H1 (cell line): Measurements from ENCODE around the gene IL1RAP. TPM values are rescaled to one million over a fixed set of nuclear protein-coding genes. Genes with fewer than 3 reads are reported as not detected.

ENCODE experiments used
- CTCF ChIA-PET: fragments of 300-600 bp; sonication (Branson Sonifier 250); formaldehyde crosslinking; loops from one replicate; lab custom pipeline; 2021; ENCODE audit not compliant: partially characterized antibody; lab: Charles Lee
- POLR2A ChIA-PET: fragments of 300-600 bp; sonication (Branson Sonifier 250); formaldehyde crosslinking; loops from one replicate; lab custom pipeline; 2021; ENCODE audit warnings: inconsistent platforms; ENCODE audit not compliant: partially characterized antibody; lab: Charles Lee
- DNase-seq, 2 experiments: peaks; one replicate each; pipeline versions ENCODE4 v3.0.0 to v3.0.0-alpha.2; 2010 to 2022; ENCODE audit warnings: low spot score in 2 of 2, low read depth in 1 of 2, mixed read lengths in 1 of 2
- FAIRE-seq: peaks from 2 replicates; lab custom pipeline; 2011; peaks lifted over from hg19 to GRCh38; lab: Jason Lieb, UNC
- H2AFZ ChIP-seq: 2 replicates; pipeline ENCODE4 v1.8.1; 2012; ENCODE audit warnings: low read length, inconsistent platforms
- H2AK5ac ChIP-seq: 2 replicates; pipeline ENCODE4 v1.6.1; 2013; ENCODE audit warnings: low read depth, low read length
- H2BK120ac ChIP-seq: replicated peaks from 2 replicates; pipeline ENCODE3; 2013; ENCODE audit warnings: low read depth, low read length, inconsistent platforms
- H2BK12ac ChIP-seq: 2 replicates; pipeline ENCODE4 v1.6.1; 2013; ENCODE audit warnings: low read depth, low read length
- H2BK15ac ChIP-seq: 2 replicates; pipeline ENCODE4 v1.6.1; 2013; ENCODE audit warnings: low read length
- H2BK20ac ChIP-seq: 2 replicates; pipeline ENCODE4 v1.6.1; 2013; ENCODE audit warnings: low read length
- H2BK5ac ChIP-seq: 2 replicates; pipeline ENCODE4 v1.6.1; 2013; ENCODE audit warnings: low read depth, low read length
- H3K14ac ChIP-seq: 2 replicates; pipeline ENCODE4 v1.6.1; 2013; ENCODE audit warnings: inconsistent platforms; ENCODE audit not compliant: insufficient read length
- H3K18ac ChIP-seq: 2 replicates; pipeline ENCODE4 v1.6.1; 2013; ENCODE audit warnings: low read length; ENCODE audit errors: extremely low read depth
- H3K23ac ChIP-seq: 2 replicates; pipeline ENCODE4 v1.6.1; 2013; ENCODE audit warnings: inconsistent platforms; ENCODE audit not compliant: insufficient read length
- H3K23me2 ChIP-seq: 2 replicates; pipeline ENCODE4 v1.6.1; 2013; ENCODE audit warnings: low read depth, low read length
- H3K27ac ChIP-seq: 2 replicates; pipeline ENCODE4 v1.6.1; 2011; ENCODE audit warnings: low read depth, low read length, inconsistent platforms
- H3K27me3 ChIP-seq, 4 experiments: replicated peaks in 1 of 4; 1 replicate in 1 of 4; 2 replicates in 3 of 4; pipeline versions ENCODE4 v1.6.1 to v1.8.1; 2011 to 2013; ENCODE audit warnings: low read length in 3 of 4, mild to moderate bottlenecking in 3 of 4, inconsistent platforms in 2 of 4, mixed read lengths in 2 of 4, moderate library complexity in 1 of 4; ENCODE audit not compliant: control insufficient read depth in 3 of 4, insufficient read depth in 3 of 4; ENCODE audit errors: extremely low read depth in 1 of 4
- H3K36me3 ChIP-seq, 4 experiments: 2 replicates each; pipeline versions ENCODE4 v1.6.1 to v1.8.1; 2011 to 2013; ENCODE audit warnings: mild to moderate bottlenecking in 4 of 4, low read length in 3 of 4, moderate library complexity in 2 of 4, control low read depth in 1 of 4, inconsistent platforms in 1 of 4; ENCODE audit not compliant: insufficient read depth in 4 of 4, control insufficient read depth in 2 of 4
- H3K4ac ChIP-seq: replicated peaks from 2 replicates; pipeline ENCODE3; 2013; ENCODE audit warnings: low read length, low read depth, mixed read lengths, inconsistent platforms; ENCODE audit not compliant: insufficient read length
- H3K4me1 ChIP-seq, 4 experiments: replicated peaks in 1 of 4; 1 replicate in 1 of 4; 2 replicates in 3 of 4; pipeline versions ENCODE4 v1.6.1 to v1.8.1; 2011 to 2013; ENCODE audit warnings: low read length in 3 of 4, inconsistent platforms in 2 of 4, mixed read lengths in 1 of 4; ENCODE audit not compliant: insufficient read depth in 4 of 4, control insufficient read depth in 3 of 4
- H3K4me2 ChIP-seq, 2 experiments: 2 replicates each; pipeline versions ENCODE4 v1.6.1 to v1.8.1; 2011 to 2013; ENCODE audit warnings: low read depth in 2 of 2, low read length in 2 of 2, control low read depth in 1 of 2, inconsistent platforms in 1 of 2, mild to moderate bottlenecking in 1 of 2; ENCODE audit not compliant: insufficient read depth in 1 of 2
- H3K4me3 ChIP-seq, 4 experiments: fragments of 200-600, 300-600 bp in 1 of 4; sonication (generic), shearing (Covaris generic), sonication (Bioruptor Twin) in 1 of 4; 2 replicates each; pipeline versions ENCODE4 v1.5.1 to v1.8.1; 2011 to 2016; ENCODE audit warnings: low read length in 4 of 4, low read depth in 3 of 4, control low read depth in 2 of 4, inconsistent platforms in 2 of 4, mild to moderate bottlenecking in 2 of 4, mixed read lengths in 1 of 4, moderate library complexity in 1 of 4; ENCODE audit not compliant: insufficient read depth in 2 of 4; ENCODE audit errors: extremely low read depth in 1 of 4
- H3K56ac ChIP-seq: replicated peaks from 2 replicates; pipeline ENCODE3; 2013; ENCODE audit warnings: low read depth, mild to moderate bottlenecking, mixed read lengths, low read length, inconsistent platforms; ENCODE audit not compliant: insufficient read length
- H3K79me1 ChIP-seq: 2 replicates; pipeline ENCODE4 v1.6.1; 2013; ENCODE audit warnings: low read depth, low read length, control low read depth
- H3K79me2 ChIP-seq, 2 experiments: 2 replicates each; pipeline versions ENCODE4 v1.6.1 to v1.8.1; 2012 to 2013; ENCODE audit warnings: low read length in 2 of 2, mild to moderate bottlenecking in 2 of 2, inconsistent platforms in 1 of 2; ENCODE audit not compliant: insufficient read depth in 2 of 2, control insufficient read depth in 1 of 2
- H3K9ac ChIP-seq, 4 experiments: replicated peaks in 1 of 4; 1 replicate in 1 of 4; 2 replicates in 3 of 4; pipeline versions ENCODE4 v1.6.1 to v1.8.1; 2011 to 2013; ENCODE audit warnings: low read depth in 3 of 4, low read length in 3 of 4, control low read depth in 2 of 4, mild to moderate bottlenecking in 2 of 4, moderate library complexity in 2 of 4, inconsistent platforms in 1 of 4; ENCODE audit errors: extremely low read depth in 1 of 4
- H3K9me3 ChIP-seq, 2 experiments: 2 replicates each; pipeline versions ENCODE4 v1.6.1 to v1.8.1; 2012 to 2013; ENCODE audit warnings: mild to moderate bottlenecking in 2 of 2, moderate library complexity in 2 of 2, control low read depth in 1 of 2, inconsistent platforms in 1 of 2, low read depth in 1 of 2, low read length in 1 of 2, mixed read lengths in 1 of 2; ENCODE audit not compliant: insufficient read depth in 2 of 2
- H4K20me1 ChIP-seq, 2 experiments: replicated peaks in 1 of 2; 2 replicates each; pipeline versions ENCODE3 to v1.8.1; 2011 to 2013; ENCODE audit warnings: inconsistent platforms in 2 of 2, low read length in 2 of 2, mild to moderate bottlenecking in 1 of 2; ENCODE audit not compliant: insufficient read depth in 2 of 2, control insufficient read depth in 1 of 2
- H4K5ac ChIP-seq: 2 replicates; pipeline ENCODE4 v1.6.1; 2013; ENCODE audit warnings: low read length, low read depth, mixed read lengths, inconsistent platforms; ENCODE audit not compliant: insufficient read length
- H4K8ac ChIP-seq: 2 replicates; pipeline ENCODE4 v1.8.0; 2013; ENCODE audit warnings: mild to moderate bottlenecking, moderate library complexity, low read length, inconsistent platforms; ENCODE audit not compliant: insufficient read depth; ENCODE audit errors: extremely low read depth
- H4K91ac ChIP-seq: replicated peaks from 2 replicates; pipeline ENCODE3; 2013; ENCODE audit warnings: low read length, mixed read lengths, inconsistent platforms; ENCODE audit not compliant: insufficient read length
- CBX8 ChIP-seq: fragments of 300-800, 300-1000 bp; sonication (generic); IDR thresholded peaks from 2 replicates; pipeline ENCODE4 v1.7.1; 2016; ENCODE audit warnings: low read depth, low read length, borderline replicate concordance
- EP300 ChIP-seq, 2 experiments: IDR thresholded peaks; 1 replicate in 1 of 2; 2 replicates in 1 of 2; pipeline ENCODE4 v1.6.1; 2011 to 2012; ENCODE audit warnings: low read depth in 2 of 2, low read length in 2 of 2, mild to moderate bottlenecking in 2 of 2, borderline replicate concordance in 1 of 2, inconsistent platforms in 1 of 2, moderate library complexity in 1 of 2
- KDM1A ChIP-seq: fragments of 200-600, 300-600 bp; sonication (generic); IDR thresholded peaks from 2 replicates; pipeline ENCODE4 v1.7.1; 2016; ENCODE audit warnings: mild to moderate bottlenecking, low read length, borderline replicate concordance
- MAX ChIP-seq: IDR thresholded peaks from 2 replicates; pipeline ENCODE4 v1.6.1; 2012; ENCODE audit warnings: inconsistent platforms
- SIRT6 ChIP-seq: IDR thresholded peaks from one replicate; pipeline ENCODE4 v1.7.1; 2012; ENCODE audit warnings: low read length, inconsistent platforms
- SP2 ChIP-seq: IDR thresholded peaks from 2 replicates; pipeline ENCODE4 v1.6.1; 2012; ENCODE audit warnings: mild to moderate bottlenecking, low read length, inconsistent platforms
- USF2 ChIP-seq: IDR thresholded peaks from 2 replicates; pipeline ENCODE4 v1.6.1; 2011; ENCODE audit warnings: low read length, improper control_type of control experiment
- ZNF274 ChIP-seq: IDR thresholded peaks from 2 replicates; pipeline ENCODE4 v1.7.0; 2012; ENCODE audit warnings: low read length, borderline replicate concordance; ENCODE audit errors: extremely low read depth
- polyA plus RNA-seq, 7 experiments: library from polyadenylated mRNA; depleted of rRNA in 3 of 7; stranded (reverse) in 5 of 7; unstranded in 2 of 7; fragments of >200 nt in 5 of 7; fragments of 200-250 nt in 2 of 7; gene quantifications; 1 replicate in 5 of 7; 2 replicates in 1 of 7; 4 replicates in 1 of 7; pipeline versions ENCODE4 v1.2.1 to v1.2.3, GENCODE V29; 2011 to 2013; ENCODE audit warnings: missing spikeins in 2 of 7, mixed read lengths in 2 of 7
- total RNA-seq: library from RNA; stranded (reverse); fragmentation: NEBNext Ultra II Directional; extraction: Animal tissue kit (Norgen Biotek cat#: 25700); gene quantifications from 2 replicates; pipeline ENCODE4 v1.2.1, GENCODE V29; 2021

The IL1RAP gene
- total and polyA plus RNA-seq, 2 of the 8 experiments (the other 6 are each of a cell fraction or from before 2014, with no cell fraction given): 2.4 to 3.9 TPM

- Histone ChIP-seq H2BK20ac (no peak overlapping the region), H4K91ac (no peak overlapping the region), H2BK15ac (no peak overlapping the region), H3K4ac (no peak overlapping the region), H3K79me1 (no peaks in the 10 kb centered on the region), H4K5ac (no peak overlapping the region), H3K27ac (no peak overlapping the region), H3K79me2 (no peaks in the 10 kb centered on the region), H4K20me1 (no peaks in the 10 kb centered on the region), H4K8ac (no peak overlapping the region), H3K56ac (no peak overlapping the region), H2BK12ac (no peak overlapping the region), H3K23ac (no peak overlapping the region), H3K18ac (no peak overlapping the region), H3K4me1 (no peaks in the 10 kb centered on the region), H3K36me3 (no peaks in the 10 kb centered on the region), H2AFZ (no peak overlapping the region), H3K4me3 (no peak overlapping the region), H3K9me3 (no peaks in the 10 kb centered on the region), H2BK5ac (no peak overlapping the region), H2AK5ac (no peak overlapping the region), H3K27me3 (no peaks in the 10 kb centered on the region), H2BK120ac (no peak overlapping the region), H3K4me2 (no peak overlapping the region), H3K9ac (no peak overlapping the region), H3K23me2 (no peaks in the 10 kb centered on the region; the same call in 1 of the 2 replicates), H3K14ac (no peak overlapping the region)
- CTCF ChIA-PET: interaction anchor here (0.6 to 0.7 kb wide), 3 partner anchors 20 to 29 kb away, joined by 3 read pairs; no protein-coding TSS in a partner anchor
- POLR2A ChIA-PET: no interaction called here
- FAIRE-seq: no peak
- DNase-seq: no peak
- TF ChIP-seq USF2: no peak
- TF ChIP-seq SIRT6: no peak
- no peak for TF ChIP-seq KDM1A
- no peak for TF ChIP-seq CBX8
- TF ChIP-seq MAX: no peak
- no peak for TF ChIP-seq SP2
- no peak for TF ChIP-seq EP300 (IDR thresholded peaks at IDR 0.05; ENCODE audit: borderline replicate concordance in 1 of 2, low read depth in 2 of 2, low read length in 2 of 2)
- TF ChIP-seq ZNF274: no peak
These were observed 178.4 kb downstream of the IL1RAP start for GRCh38 chr3:190692256-190692655.
